22Rv1 (cell line): ENCODE data around the gene SPATA12.

ENCODE experiments used
- ZFX ChIP-seq: fragments of 450-650 bp; IDR thresholded peaks from 2 replicates; pipeline ENCODE4 v1.6.1; 2017; ENCODE audit warnings: antibody characterized with exemption, borderline replicate concordance
- TF ChIP-seq, protein P1 (sequence below): fragments of 450-650 bp; IDR thresholded peaks from 2 replicates; pipeline ENCODE4 v1.5.1; 2017; ENCODE audit warnings: mild to moderate bottlenecking

- TF ChIP-seq, protein P1, sequence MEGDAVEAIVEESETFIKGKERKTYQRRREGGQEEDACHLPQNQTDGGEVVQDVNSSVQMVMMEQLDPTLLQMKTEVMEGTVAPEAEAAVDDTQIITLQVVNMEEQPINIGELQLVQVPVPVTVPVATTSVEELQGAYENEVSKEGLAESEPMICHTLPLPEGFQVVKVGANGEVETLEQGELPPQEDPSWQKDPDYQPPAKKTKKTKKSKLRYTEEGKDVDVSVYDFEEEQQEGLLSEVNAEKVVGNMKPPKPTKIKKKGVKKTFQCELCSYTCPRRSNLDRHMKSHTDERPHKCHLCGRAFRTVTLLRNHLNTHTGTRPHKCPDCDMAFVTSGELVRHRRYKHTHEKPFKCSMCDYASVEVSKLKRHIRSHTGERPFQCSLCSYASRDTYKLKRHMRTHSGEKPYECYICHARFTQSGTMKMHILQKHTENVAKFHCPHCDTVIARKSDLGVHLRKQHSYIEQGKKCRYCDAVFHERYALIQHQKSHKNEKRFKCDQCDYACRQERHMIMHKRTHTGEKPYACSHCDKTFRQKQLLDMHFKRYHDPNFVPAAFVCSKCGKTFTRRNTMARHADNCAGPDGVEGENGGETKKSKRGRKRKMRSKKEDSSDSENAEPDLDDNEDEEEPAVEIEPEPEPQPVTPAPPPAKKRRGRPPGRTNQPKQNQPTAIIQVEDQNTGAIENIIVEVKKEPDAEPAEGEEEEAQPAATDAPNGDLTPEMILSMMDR, result no peak
- no peak for TF ChIP-seq ZFX
These were observed 30.5 kb upstream of the SPATA12 start for GRCh38 chr3:57029924-57030323.
